GM23248 (cell line): Measurements from ENCODE around the gene PRSS2.

ENCODE experiments used
- EZH2 ChIP-seq: fragments of 200-600 bp; sonication (generic); IDR thresholded peaks from 2 replicates; pipeline ENCODE4 v1.6.1; 2018; ENCODE audit warnings: antibody characterized with exemption, mild to moderate bottlenecking; ENCODE audit not compliant: insufficient read depth, poor library complexity, severe bottlenecking
- EZH2phosphoT487 ChIP-seq: fragments of 200-600 bp; sonication (generic); IDR thresholded peaks from 2 replicates; pipeline ENCODE4 v1.6.1; 2018; ENCODE audit warnings: antibody characterized with exemption, moderate library complexity, mild to moderate bottlenecking, low read depth; ENCODE audit not compliant: insufficient read depth

DNA sequence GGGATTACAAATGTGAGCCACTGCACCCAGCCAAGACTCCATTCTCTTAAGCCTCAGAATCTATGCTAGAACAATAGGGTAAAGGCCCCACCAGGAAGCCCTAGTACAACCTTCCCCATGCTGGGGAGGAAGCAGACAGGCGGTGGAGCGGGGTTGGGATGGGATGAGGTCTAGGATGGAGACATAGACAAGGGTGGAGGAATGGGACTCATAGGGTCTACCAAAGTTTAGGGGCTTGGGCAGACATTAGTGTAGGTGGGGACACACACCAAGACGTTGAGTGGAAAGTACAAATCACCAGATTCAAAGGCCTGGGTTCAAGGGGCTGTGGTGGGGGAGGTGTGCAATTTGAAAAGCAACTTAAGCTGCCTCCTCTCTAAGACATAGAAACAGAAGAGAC is 19.3 kb downstream of the PRSS2 start:
- TF ChIP-seq EZH2phosphoT487 (no peak), EZH2 (no peak)
